Measurements from ENCODE around the gene TRDN.
"Not testable (repeated sequence)": the region's sequence is repeated elsewhere in the genome, so short reads cannot be mapped to it uniquely, and the experiment has no call there.

The TRDN gene

DNA sequence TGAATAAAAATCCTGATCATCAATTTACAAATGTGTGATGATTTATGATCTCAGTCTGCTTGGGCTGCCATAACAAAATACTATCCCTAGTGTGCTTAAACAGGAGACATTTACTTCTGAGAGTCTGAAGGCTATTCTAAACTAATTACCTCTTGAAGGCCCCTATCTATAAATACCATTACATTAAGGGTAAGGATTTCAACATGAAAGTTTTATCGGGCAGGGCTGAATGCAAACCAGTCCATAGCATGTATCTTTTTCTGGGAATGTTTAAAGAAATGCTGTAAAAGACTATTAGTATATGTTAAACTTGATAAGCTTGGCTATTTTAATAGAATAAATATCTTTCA lies 48.2 kb downstream of the TRDN start:
- TF ChIP-seq, protein P1, sequence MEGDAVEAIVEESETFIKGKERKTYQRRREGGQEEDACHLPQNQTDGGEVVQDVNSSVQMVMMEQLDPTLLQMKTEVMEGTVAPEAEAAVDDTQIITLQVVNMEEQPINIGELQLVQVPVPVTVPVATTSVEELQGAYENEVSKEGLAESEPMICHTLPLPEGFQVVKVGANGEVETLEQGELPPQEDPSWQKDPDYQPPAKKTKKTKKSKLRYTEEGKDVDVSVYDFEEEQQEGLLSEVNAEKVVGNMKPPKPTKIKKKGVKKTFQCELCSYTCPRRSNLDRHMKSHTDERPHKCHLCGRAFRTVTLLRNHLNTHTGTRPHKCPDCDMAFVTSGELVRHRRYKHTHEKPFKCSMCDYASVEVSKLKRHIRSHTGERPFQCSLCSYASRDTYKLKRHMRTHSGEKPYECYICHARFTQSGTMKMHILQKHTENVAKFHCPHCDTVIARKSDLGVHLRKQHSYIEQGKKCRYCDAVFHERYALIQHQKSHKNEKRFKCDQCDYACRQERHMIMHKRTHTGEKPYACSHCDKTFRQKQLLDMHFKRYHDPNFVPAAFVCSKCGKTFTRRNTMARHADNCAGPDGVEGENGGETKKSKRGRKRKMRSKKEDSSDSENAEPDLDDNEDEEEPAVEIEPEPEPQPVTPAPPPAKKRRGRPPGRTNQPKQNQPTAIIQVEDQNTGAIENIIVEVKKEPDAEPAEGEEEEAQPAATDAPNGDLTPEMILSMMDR (conservative IDR thresholded peaks at IDR 0.05; ENCODE audit: low read length), result no peak
- no peak for TF ChIP-seq EZH2phosphoT487 (IDR thresholded peaks at IDR 0.05; ENCODE audit: borderline replicate concordance)
- no peak overlapping the region for H2AFZ ChIP-seq (ENCODE audit: low read length)
- no peak overlapping the region for H3K4me2 ChIP-seq (ENCODE audit: low read depth, low read length, poor library complexity, severe bottlenecking)

DNA sequence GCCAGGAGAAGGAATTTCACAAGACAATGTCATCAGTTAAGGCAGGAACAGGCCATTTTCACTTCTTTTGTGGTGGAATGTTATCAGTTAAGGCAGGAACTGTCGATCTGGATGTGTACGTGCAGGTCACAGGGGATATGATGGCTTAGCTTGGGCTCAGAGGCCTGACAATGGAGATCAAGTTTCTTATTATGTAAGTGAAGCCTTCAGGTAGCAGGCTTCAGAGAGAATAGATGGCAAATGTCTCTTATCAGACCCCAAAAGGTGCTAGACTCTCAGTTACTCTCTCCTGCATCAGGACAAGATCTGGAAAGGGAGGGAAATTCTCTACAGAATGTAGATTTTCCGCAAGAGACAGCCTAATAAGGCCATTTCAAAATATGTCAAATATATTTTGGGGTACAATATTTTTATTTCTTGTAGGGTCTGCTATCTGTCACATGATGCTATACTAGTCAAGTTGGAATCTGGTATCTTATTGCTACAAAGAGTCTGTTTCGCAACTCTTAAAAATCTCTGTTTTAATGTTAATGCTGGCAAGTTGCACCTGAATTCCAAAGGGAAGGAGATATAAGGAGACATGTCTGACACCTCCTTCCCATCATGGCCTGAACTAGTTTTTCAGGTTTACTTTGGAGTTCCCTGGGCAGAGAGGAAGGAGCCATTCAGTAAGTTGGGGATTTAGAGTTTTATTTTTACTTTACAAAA lies 48.8 kb downstream of the TRDN start:
- H3K9ac ChIP-seq (ENCODE audit: low read depth, low read length, poor library complexity, severe bottlenecking), result no peak overlapping the region
- no peaks in the 10 kb centered on the region for H3K4me1 ChIP-seq (ENCODE audit: insufficient read depth, low read length, poor library complexity, severe bottlenecking)
- H3K27me3 ChIP-seq (ENCODE audit: insufficient read depth, low read length, poor library complexity, severe bottlenecking), result no peaks in the 10 kb centered on the region
- no peaks in the 10 kb centered on the region for H3K36me3 ChIP-seq (ENCODE audit: insufficient read depth, low read length)
- H3K4me2 ChIP-seq (ENCODE audit: low read depth, low read length, poor library complexity, severe bottlenecking), result no peak overlapping the region
- H3K9me3 ChIP-seq (ENCODE audit: insufficient read depth, low read depth, low read length), result no peaks in the 10 kb centered on the region
- H3K4me3 ChIP-seq (ENCODE audit: low read length, poor library complexity, severe bottlenecking), result no peak overlapping the region
- H3K9me2 ChIP-seq (replicated peaks; ENCODE audit: low read depth, low read length), result no peaks in the 10 kb centered on the region
- no peaks in the 10 kb centered on the region for H3K79me2 ChIP-seq (ENCODE audit: insufficient read depth, low read length)
- no peaks in the 10 kb centered on the region for H4K20me1 ChIP-seq (ENCODE audit: insufficient read depth, low read length, poor library complexity, severe bottlenecking)
- no peak for TF ChIP-seq EZH2phosphoT487 (IDR thresholded peaks at IDR 0.05; ENCODE audit: borderline replicate concordance)
- TF ChIP-seq, protein P1 (conservative IDR thresholded peaks at IDR 0.05; ENCODE audit: low read length), result no peak
- no peaks in the 10 kb centered on the region for H3F3A ChIP-seq (ENCODE audit: low read depth)
- no peak overlapping the region for H2AFZ ChIP-seq (ENCODE audit: low read length)

More for the DNA sequence above, 48.2 kb downstream of the TRDN start:
- Histone ChIP-seq H3K27me3 (ENCODE audit: insufficient read depth, low read length, poor library complexity, severe bottlenecking) (no peaks in the 10 kb centered on the region), H3K79me2 (ENCODE audit: insufficient read depth, low read length) (no peaks in the 10 kb centered on the region), H3K9ac (ENCODE audit: low read depth, low read length, poor library complexity, severe bottlenecking) (no peak overlapping the region), H3K9me2 (replicated peaks; ENCODE audit: low read depth, low read length) (no peaks in the 10 kb centered on the region), H3K9me3 (ENCODE audit: insufficient read depth, low read depth, low read length) (no peaks in the 10 kb centered on the region), H4K20me1 (ENCODE audit: insufficient read depth, low read length, poor library complexity, severe bottlenecking) (no peaks in the 10 kb centered on the region), H3F3A (ENCODE audit: low read depth) (no peaks in the 10 kb centered on the region), H3K4me1 (ENCODE audit: insufficient read depth, low read length, poor library complexity, severe bottlenecking) (no peaks in the 10 kb centered on the region), H3K36me3 (ENCODE audit: insufficient read depth, low read length) (no peaks in the 10 kb centered on the region), H3K4me3 (ENCODE audit: low read length, poor library complexity, severe bottlenecking) (no peak overlapping the region)

DNA sequence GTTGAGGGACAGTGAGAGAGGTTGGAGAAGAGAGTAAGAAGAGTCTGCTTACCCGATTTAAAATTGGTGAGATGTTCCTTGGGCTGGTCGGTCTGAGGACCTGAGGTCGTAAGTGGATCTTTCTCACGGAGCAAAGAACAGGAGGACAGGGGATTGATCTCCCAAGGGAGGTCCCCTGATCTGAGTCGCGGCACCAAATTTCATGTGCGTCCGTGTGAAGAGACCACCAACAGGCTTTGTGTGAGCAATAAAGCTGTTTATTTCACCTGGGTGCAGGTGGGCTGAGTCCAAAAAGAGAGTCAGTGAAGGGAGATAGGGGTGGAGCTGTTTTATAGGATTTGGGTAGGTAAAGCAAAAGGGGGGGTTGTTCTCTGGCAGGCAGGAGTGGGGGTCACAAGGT lies 49.3 kb downstream of the TRDN start:
- not testable (repeated sequence) for H3K4me1 ChIP-seq (ENCODE audit: insufficient read depth, low read length, poor library complexity, severe bottlenecking); H4K20me1 ChIP-seq (ENCODE audit: insufficient read depth, low read length, poor library complexity, severe bottlenecking); H3K9me3 ChIP-seq (ENCODE audit: insufficient read depth, low read depth, low read length); H3K4me3 ChIP-seq (ENCODE audit: low read length, poor library complexity, severe bottlenecking); H3K36me3 ChIP-seq (ENCODE audit: insufficient read depth, low read length); H3F3A ChIP-seq (ENCODE audit: low read depth); H3K9me2 ChIP-seq (replicated peaks; ENCODE audit: low read depth, low read length); H3K27me3 ChIP-seq (ENCODE audit: insufficient read depth, low read length, poor library complexity, severe bottlenecking); H3K79me2 ChIP-seq (ENCODE audit: insufficient read depth, low read length); H3K9ac ChIP-seq (ENCODE audit: low read depth, low read length, poor library complexity, severe bottlenecking); H2AFZ ChIP-seq (ENCODE audit: low read length); H3K4me2 ChIP-seq (ENCODE audit: low read depth, low read length, poor library complexity, severe bottlenecking)

DNA sequence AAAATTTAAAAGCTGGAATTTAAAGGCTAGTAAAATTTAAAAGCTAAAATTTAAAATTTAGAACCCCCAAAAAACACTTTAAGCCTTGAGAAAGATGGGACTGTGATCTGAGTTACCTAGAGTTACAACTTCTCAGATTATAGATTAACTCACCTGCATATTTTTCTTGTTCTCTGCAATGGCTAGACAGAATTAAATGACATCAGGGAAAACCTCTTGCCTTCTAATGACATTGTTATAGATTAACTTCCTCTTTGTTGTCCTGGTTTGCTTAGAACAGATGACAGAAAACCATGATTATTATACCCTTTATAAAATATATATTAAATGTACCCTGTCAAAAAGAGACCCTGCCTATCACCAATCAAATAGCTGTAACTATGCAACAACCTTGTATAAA lies 56.4 kb downstream of the TRDN start:
- H3K27me3 ChIP-seq (ENCODE audit: insufficient read depth, low read length, poor library complexity, severe bottlenecking), result no peaks in the 10 kb centered on the region
- TF ChIP-seq, protein P1 (conservative IDR thresholded peaks at IDR 0.05; ENCODE audit: low read length), result no peak
- no peaks in the 10 kb centered on the region for H3K36me3 ChIP-seq (ENCODE audit: insufficient read depth, low read length)
- H3K9ac ChIP-seq (ENCODE audit: low read depth, low read length, poor library complexity, severe bottlenecking), result no peak overlapping the region
- H3K4me3 ChIP-seq (ENCODE audit: low read length, poor library complexity, severe bottlenecking), result no peak overlapping the region
- H3K9me3 ChIP-seq (ENCODE audit: insufficient read depth, low read depth, low read length), result no peaks in the 10 kb centered on the region
- no peak overlapping the region for H2AFZ ChIP-seq (ENCODE audit: low read length)
- no peaks in the 10 kb centered on the region for H3F3A ChIP-seq (ENCODE audit: low read depth)
- H3K4me1 ChIP-seq (ENCODE audit: insufficient read depth, low read length, poor library complexity, severe bottlenecking), result no peaks in the 10 kb centered on the region
- no peaks in the 10 kb centered on the region for H4K20me1 ChIP-seq (ENCODE audit: insufficient read depth, low read length, poor library complexity, severe bottlenecking)
- H3K79me2 ChIP-seq (ENCODE audit: insufficient read depth, low read length), result no peaks in the 10 kb centered on the region
- no peaks in the 10 kb centered on the region for H3K9me2 ChIP-seq (replicated peaks; ENCODE audit: low read depth, low read length)
- no peak overlapping the region for H3K4me2 ChIP-seq (ENCODE audit: low read depth, low read length, poor library complexity, severe bottlenecking)
